Measurements from ENCODE around the gene ENAM.
"Not testable (repeated sequence)": the region's sequence is repeated elsewhere in the genome, so short reads cannot be mapped to it uniquely, and the experiment has no call there.

Gene ENAM

DNA sequence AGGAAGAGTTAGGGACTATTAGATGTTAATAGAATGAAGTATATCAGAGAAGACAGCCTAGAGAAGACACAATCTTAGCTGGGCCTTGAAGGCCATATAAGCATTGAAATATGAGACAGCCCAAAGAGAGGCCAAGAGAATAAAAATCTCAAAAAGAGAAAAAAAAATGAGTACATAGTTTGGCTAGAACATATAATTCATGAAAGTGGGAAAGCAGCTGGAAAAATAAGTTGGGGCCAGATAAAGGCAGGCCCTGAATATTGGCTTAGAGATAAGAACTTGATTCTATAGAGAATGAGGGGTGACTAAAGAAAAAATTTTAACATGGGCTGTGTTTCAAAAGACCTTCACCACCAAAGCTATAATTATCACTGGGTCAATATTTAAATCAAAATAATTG is 52.4 kb downstream of the ENAM start:
- DNase-seq, result no peak

GRCh38 chr4:70681704-70682103 is 53.2 kb downstream of the ENAM start:
- no peak for DNase-seq

DNA sequence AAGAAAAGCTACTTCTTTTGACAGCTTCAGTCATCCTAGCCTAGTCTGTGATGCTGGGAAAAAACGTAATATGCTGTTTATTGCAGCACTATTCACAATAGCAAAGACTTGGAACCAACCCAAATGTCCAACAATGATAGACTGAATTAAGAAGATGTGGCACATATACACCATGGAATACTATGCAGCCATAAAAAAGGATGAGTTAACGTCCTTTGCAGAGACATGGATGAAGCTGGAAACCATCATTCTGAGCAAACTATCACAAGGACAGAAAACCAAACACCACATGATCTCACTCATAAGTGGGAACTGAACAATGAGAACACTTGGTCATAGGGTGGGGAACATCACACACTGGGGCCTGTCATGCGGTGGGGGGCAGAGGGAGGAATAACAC is 53.6 kb downstream of the ENAM start:
- not testable (repeated sequence) for DNase-seq

DNA sequence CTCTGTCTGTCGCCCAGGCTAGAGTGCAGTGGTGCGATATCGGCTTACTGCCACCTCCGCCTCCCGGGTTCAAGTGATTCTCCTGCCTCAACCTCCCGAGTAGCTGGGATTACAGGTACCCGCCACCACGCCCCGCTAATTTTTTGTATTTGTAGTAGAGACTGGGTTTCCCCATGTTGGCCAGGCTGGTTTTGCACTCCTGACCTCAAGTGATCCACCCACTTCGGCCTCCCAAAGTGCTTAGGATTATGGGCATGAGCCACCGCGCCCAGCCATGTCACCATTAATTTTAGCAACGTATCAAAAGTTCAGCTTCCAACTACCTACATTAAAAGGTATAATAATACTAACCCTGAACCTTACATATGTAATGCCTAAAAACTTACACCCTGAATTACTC is 58.8 kb downstream of the ENAM start:
- no peak for DNase-seq

GRCh38 chr4:70687821-70688794 is 59.6 kb downstream of the ENAM start, which contains the start of gene UTP3:
Gene UTP3 (plus strand): TSS chr4:70688532. CDS start chr4:70688678, 146 bp downstream.
- peak; percentile 96 to 98 for DNase-seq

DNA sequence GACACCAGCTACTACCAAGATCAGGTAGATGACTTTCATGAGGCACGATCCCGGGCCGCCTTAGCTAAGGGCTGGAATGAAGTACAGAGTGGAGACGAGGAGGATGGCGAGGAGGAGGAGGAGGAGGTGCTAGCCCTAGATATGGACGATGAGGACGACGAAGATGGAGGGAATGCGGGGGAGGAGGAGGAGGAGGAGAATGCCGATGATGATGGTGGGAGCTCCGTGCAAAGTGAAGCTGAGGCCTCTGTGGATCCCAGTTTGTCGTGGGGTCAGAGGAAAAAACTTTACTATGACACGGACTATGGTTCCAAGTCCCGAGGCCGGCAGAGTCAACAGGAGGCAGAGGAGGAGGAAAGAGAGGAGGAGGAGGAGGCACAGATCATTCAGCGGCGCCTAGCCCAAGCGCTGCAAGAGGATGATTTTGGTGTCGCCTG is 60.3 kb downstream of the ENAM start:
- DNase-seq, result no peak

DNA sequence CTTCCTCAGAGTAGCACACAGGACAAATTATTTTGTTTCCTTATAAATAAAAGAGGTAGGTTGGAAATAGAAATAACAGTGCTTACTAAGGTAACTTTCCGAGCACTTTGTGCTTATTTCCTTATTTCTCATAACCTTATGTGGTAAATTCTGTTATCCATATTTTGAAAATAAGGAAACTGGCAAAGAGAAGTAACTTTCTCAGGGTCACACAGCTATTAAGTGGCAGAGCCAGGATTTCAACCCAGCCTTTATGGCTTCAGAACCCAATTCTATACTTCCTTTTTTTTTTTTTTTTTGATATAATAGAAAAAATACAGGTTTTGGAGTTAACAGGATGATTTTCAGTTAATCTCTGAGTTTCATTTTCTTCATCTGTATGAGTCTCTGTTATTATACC is 63.1 kb downstream of the ENAM start:
- peak; percentile 11 to 12 for DNase-seq

DNA sequence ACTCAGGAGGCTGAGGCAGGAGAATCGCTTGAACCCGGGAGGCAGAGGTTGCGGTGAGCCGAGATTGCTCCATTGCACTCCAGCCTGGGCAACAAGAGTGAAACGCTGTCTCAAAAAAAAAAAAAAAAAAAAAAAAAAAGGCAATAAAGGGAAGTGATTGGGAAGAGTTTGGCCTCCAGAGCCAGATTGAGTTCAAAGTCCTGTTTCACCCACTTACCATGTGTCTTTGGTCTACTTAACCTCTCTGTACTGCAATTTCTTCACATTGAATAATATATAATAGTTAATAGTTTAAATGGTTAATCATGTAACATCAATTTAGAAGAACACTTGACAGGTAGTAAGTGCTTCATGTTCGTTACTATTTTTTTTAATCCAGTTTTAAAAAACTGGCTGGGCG is 66.1 kb downstream of the ENAM start:
- DNase-seq, result not testable (repeated sequence)

Data from AML-193 (cell line).